ENCODE data around the gene VPS16.

DNA sequence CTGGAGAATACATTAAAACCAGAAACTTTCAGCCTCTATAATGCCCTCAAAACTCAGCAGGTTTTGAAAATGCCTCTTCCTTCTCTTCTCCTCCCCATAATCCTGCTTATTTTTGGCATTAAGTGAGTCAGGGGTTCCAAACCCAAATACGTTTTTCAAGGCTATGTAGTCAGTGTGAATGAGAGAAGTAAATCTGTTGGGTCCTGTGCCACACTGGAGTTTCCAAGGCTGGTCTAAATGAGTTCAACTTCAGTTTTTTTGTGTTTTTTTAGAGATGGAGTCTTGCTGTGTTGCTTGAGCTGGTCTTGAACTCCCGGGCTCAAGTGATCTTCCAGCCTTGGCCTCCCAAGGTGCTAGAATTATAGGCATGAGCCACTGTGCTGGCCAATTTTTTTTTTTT lies 53.7 kb downstream of the VPS16 start:
- no peak for TF ChIP-seq CTCF (optimal IDR thresholded peaks at IDR 0.05 in 1 of 3, IDR thresholded peaks at IDR 0.05 in 1 of 3, conservative IDR thresholded peaks at IDR 0.05 in 1 of 3; ENCODE audit: extremely low read depth in 1 of 3, insufficient read depth in 2 of 3, low read length in 3 of 3)
- no peak for TF ChIP-seq EZH2 (IDR thresholded peaks at IDR 0.05; ENCODE audit: low read length)

Data from keratinocyte (primary cell).